SU-DHL-6 (cell line): ENCODE results near the gene SRL.

Experiments used
- CTCF ChIP-seq: fragments of 200-600 bp; sonication (generic); IDR thresholded peaks from one replicate; pipeline ENCODE4 v1.5.1; 2017; ENCODE audit warnings: antibody characterized with exemption, mild to moderate bottlenecking, low read length, moderate library complexity; ENCODE audit not compliant: insufficient read depth, poor library complexity, severe bottlenecking
- EZH2phosphoT487 ChIP-seq: fragments of 200-600 bp; sonication (generic), shearing (Covaris generic); conservative IDR thresholded peaks from 2 replicates; pipeline ENCODE4 v1.6.1; 2018; ENCODE audit warnings: mild to moderate bottlenecking, antibody characterized with exemption, low read length, moderate library complexity, mixed read lengths

GRCh38 chr16:4147236-4147635, 94.6 kb downstream of the SRL start:
- TF ChIP-seq CTCF (no peak), EZH2phosphoT487 (no peak)
